Endothelial cell (in vitro differentiated cells): ENCODE measurements around the gene AKAP7. TPM values are rescaled to one million over a fixed set of nuclear protein-coding genes. Genes with fewer than 3 reads are reported as not detected.

Experiments used
- DNase-seq: peaks from one replicate; pipeline ENCODE4 v3.0.0; 2021; ENCODE audit warnings: low spot score
- H3K27ac Mint-ChIP-seq: one replicate; pipeline ENCODE4 v1.8.0; 2021; ENCODE audit warnings: mixed read lengths, inconsistent platforms; ENCODE audit not compliant: unreplicated experiment
- H3K27me3 Mint-ChIP-seq: one replicate; pipeline ENCODE4 v1.8.0; 2021; ENCODE audit warnings: mild to moderate bottlenecking, moderate library complexity, mixed read lengths, inconsistent platforms; ENCODE audit not compliant: unreplicated experiment
- H3K36me3 Mint-ChIP-seq: one replicate; pipeline ENCODE4 v1.8.0; 2021; ENCODE audit warnings: mild to moderate bottlenecking, low read depth, mixed read lengths, inconsistent platforms; ENCODE audit not compliant: unreplicated experiment
- H3K4me1 Mint-ChIP-seq: one replicate; pipeline ENCODE4 v1.8.0; 2021; ENCODE audit warnings: mild to moderate bottlenecking, mixed read lengths, inconsistent platforms; ENCODE audit not compliant: unreplicated experiment
- H3K4me3 Mint-ChIP-seq: one replicate; pipeline ENCODE4 v1.8.0; 2021; ENCODE audit warnings: mild to moderate bottlenecking, mixed read lengths, inconsistent platforms; ENCODE audit not compliant: unreplicated experiment
- H3K9me3 Mint-ChIP-seq: one replicate; pipeline ENCODE4 v1.8.0; 2021; ENCODE audit warnings: mixed read lengths, inconsistent platforms; ENCODE audit not compliant: unreplicated experiment
- total RNA-seq: library from RNA; stranded (reverse); fragmentation: NEBNext Ultra II Directional; extraction: Animal tissue kit (Norgen Biotek cat#: 25700); gene quantifications from one replicate; pipeline ENCODE4 v1.2.1, GENCODE V29; 2021; ENCODE audit not compliant: unreplicated experiment
- TF ChIP-seq, protein P1 (sequence below): fragments of 200-600 bp; sonication (generic); IDR thresholded peaks from one replicate; pipeline ENCODE4 v1.5.0; 2021; ENCODE audit warnings: antibody characterized with exemption; ENCODE audit not compliant: unreplicated experiment

The AKAP7 gene
- total RNA-seq, 1 donor from 2014 or later, result 5.2 TPM

DNA sequence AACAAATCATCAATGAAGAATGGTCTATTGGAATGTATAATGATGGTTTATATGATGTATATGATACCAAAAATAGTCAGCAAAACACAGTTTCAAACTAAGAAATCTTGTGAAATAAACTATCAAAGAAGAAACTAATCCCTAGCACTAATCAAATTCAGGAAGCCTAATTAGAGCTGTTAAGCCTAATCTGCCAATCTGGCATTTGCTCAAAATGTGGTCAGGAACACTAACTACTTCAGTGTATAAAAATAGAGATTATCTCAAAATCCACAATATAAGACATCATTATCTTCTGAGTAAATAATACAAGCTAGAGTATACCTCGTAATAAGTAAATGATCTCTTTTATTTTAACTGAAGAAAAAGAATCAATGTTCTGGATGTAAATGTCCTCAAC, 12.8 kb upstream of the AKAP7 start:
- DNase-seq, result no peak
- Mint-ChIP-seq H3K27me3 (peaks cover 1% of the 10 kb centered on the region), H3K9me3 (no peaks in the 10 kb centered on the region), H3K27ac (no peak overlapping the region), H3K4me3 (no peak overlapping the region), H3K36me3 (no peaks in the 10 kb centered on the region), H3K4me1 (no peaks in the 10 kb centered on the region)
- TF ChIP-seq, protein P1, sequence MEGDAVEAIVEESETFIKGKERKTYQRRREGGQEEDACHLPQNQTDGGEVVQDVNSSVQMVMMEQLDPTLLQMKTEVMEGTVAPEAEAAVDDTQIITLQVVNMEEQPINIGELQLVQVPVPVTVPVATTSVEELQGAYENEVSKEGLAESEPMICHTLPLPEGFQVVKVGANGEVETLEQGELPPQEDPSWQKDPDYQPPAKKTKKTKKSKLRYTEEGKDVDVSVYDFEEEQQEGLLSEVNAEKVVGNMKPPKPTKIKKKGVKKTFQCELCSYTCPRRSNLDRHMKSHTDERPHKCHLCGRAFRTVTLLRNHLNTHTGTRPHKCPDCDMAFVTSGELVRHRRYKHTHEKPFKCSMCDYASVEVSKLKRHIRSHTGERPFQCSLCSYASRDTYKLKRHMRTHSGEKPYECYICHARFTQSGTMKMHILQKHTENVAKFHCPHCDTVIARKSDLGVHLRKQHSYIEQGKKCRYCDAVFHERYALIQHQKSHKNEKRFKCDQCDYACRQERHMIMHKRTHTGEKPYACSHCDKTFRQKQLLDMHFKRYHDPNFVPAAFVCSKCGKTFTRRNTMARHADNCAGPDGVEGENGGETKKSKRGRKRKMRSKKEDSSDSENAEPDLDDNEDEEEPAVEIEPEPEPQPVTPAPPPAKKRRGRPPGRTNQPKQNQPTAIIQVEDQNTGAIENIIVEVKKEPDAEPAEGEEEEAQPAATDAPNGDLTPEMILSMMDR, result no peak

DNA sequence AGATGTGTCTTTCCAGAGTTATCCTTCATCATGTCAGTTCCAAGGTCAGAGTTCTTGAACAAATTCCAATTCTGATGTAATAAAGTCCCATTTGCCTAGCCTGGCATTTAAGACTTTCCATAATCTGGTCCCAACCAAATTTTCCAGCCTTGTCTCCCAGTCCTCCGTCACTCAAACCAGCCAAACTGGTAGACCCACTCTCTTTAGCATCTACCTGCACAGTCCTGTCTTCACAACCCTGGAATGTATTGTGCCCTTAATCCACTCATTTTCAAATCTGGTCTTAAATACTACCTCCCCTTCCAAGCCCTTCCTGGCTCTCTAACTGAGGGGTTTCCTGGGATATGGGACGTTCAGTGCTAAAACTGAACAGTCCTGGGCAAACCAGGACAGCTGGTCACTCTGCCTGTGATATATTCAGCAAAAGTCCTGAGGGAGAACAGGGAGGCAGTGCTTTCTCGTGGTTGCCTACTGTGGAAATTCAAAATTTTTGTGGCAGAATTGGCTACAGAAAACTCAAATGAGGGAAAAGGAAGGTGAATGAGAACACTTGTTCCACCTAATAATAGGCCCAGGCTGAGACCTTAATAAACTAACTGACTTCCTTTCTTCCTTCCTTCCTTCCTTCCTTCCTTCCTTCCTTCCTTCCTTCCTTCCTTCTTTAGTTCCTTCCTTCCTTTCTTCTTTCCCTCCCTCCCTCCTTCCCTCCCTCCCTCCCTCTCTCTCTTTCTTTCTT, 10.8 kb upstream of the AKAP7 start:
- no peaks in the 10 kb centered on the region for H3K36me3 Mint-ChIP-seq
- no peaks in the 10 kb centered on the region for H3K4me1 Mint-ChIP-seq
- H3K9me3 Mint-ChIP-seq, result no peaks in the 10 kb centered on the region
- H3K27ac Mint-ChIP-seq, result no peak overlapping the region
- DNase-seq, result no peak
- H3K27me3 Mint-ChIP-seq, result peaks cover 1% of the 10 kb centered on the region
- TF ChIP-seq, protein P1, result no peak
- H3K4me3 Mint-ChIP-seq, result no peak overlapping the region

DNA sequence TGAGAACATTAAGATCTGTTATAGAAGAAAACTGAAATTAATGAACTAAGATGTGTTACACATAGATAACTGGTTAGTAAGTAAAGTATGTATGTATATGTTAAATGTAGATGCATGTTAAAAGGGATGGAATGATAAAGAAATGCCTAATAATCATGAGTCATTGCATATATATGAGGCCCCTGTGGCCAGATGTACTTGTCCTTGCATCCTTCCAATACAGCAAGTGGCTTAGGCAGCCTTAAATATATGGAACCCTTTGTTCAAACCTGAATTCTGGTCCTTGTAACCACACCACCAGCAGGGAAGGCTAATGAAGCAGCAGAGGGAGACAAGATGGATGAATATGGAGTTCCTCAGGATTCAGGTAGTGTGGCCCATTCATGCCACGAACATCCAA, 9.8 kb upstream of the AKAP7 start:
- Mint-ChIP-seq H3K36me3 (no peaks in the 10 kb centered on the region), H3K4me1 (no peaks in the 10 kb centered on the region), H3K27me3 (peaks cover 1% of the 10 kb centered on the region), H3K27ac (no peak overlapping the region), H3K4me3 (no peak overlapping the region), H3K9me3 (no peaks in the 10 kb centered on the region)
- DNase-seq, result no peak
- TF ChIP-seq, protein P1, result no peak

GRCh38 chr6:131129689-131130553, 5.3 kb upstream of the AKAP7 start:
- no peaks in the 10 kb centered on the region for H3K9me3 Mint-ChIP-seq
- H3K4me3 Mint-ChIP-seq, result no peak overlapping the region
- TF ChIP-seq, protein P1, result no peak
- peaks cover 4% of the 10 kb centered on the region for H3K4me1 Mint-ChIP-seq
- DNase-seq, result no peak
- H3K36me3 Mint-ChIP-seq, result no peaks in the 10 kb centered on the region
- H3K27ac Mint-ChIP-seq, result no peak overlapping the region
- peaks cover 3% of the 10 kb centered on the region for H3K27me3 Mint-ChIP-seq

GRCh38 chr6:131130554-131130940, 4.7 kb upstream of the AKAP7 start:
- Mint-ChIP-seq H3K27me3 (peaks cover 1% of the 10 kb centered on the region), H3K36me3 (no peaks in the 10 kb centered on the region), H3K4me1 (peaks cover 5% of the 10 kb centered on the region), H3K27ac (no peak overlapping the region), H3K4me3 (no peak overlapping the region), H3K9me3 (no peaks in the 10 kb centered on the region)
- DNase-seq, result no peak
- TF ChIP-seq, protein P1, result no peak
